Mesenchymal stem cell (in vitro differentiated cells and primary cell): ENCODE data around the gene NR2C2.

ENCODE experiments used
- DNase-seq: peaks from one replicate; pipeline ENCODE4 v3.0.0-alpha.2; 2013
- H2AFZ ChIP-seq: one replicate; pipeline ENCODE4 v1.6.1; 2013; ENCODE audit warnings: low read depth, mild to moderate bottlenecking, control low read depth, inconsistent platforms, low read length, moderate library complexity
- H2AK5ac ChIP-seq: 2 replicates; pipeline ENCODE4 v1.6.1; 2013; ENCODE audit warnings: low read length, moderate library complexity, mild to moderate bottlenecking, inconsistent platforms; ENCODE audit not compliant: severe bottlenecking
- H2BK120ac ChIP-seq: one replicate; pipeline ENCODE4 v1.6.1; 2013; ENCODE audit warnings: low read depth, mild to moderate bottlenecking, inconsistent platforms, low read length, moderate library complexity
- H2BK12ac ChIP-seq, 2 experiments: one replicate each; pipeline ENCODE4 v1.6.1; 2013; ENCODE audit warnings: inconsistent platforms in 2 of 2, low read length in 2 of 2, mild to moderate bottlenecking in 2 of 2, moderate library complexity in 2 of 2, control low read depth in 1 of 2
- H2BK15ac ChIP-seq: one replicate; pipeline ENCODE4 v1.6.1; 2013; ENCODE audit warnings: mild to moderate bottlenecking, low read depth, inconsistent platforms; ENCODE audit not compliant: poor library complexity, severe bottlenecking
- H2BK5ac ChIP-seq: 2 replicates; pipeline ENCODE4 v1.6.1; 2013; ENCODE audit warnings: low read depth, mild to moderate bottlenecking, low read length, control low read depth, inconsistent platforms; ENCODE audit not compliant: poor library complexity, severe bottlenecking
- H3K14ac ChIP-seq, 2 experiments: one replicate each; pipeline ENCODE4 v1.6.1; 2013; ENCODE audit warnings: inconsistent platforms in 2 of 2, low read length in 2 of 2, control low read depth in 1 of 2, mild to moderate bottlenecking in 1 of 2, moderate library complexity in 1 of 2
- H3K18ac ChIP-seq, 2 experiments: one replicate each; pipeline ENCODE4 v1.6.1; 2013; ENCODE audit warnings: inconsistent platforms in 2 of 2, low read length in 2 of 2, control low read depth in 1 of 2, low read depth in 1 of 2, mild to moderate bottlenecking in 1 of 2
- H3K23ac ChIP-seq, 2 experiments: one replicate each; pipeline ENCODE4 v1.6.1; 2013; ENCODE audit warnings: inconsistent platforms in 2 of 2, low read length in 2 of 2, mild to moderate bottlenecking in 2 of 2, moderate library complexity in 2 of 2, control low read depth in 1 of 2
- H3K27ac ChIP-seq: 2 replicates; pipeline ENCODE4 v1.5.1; 2013; ENCODE audit warnings: mild to moderate bottlenecking, moderate library complexity, low read length, control low read depth, inconsistent platforms; ENCODE audit not compliant: poor library complexity, severe bottlenecking
- H3K27me3 ChIP-seq, 2 experiments: 2 replicates each; pipeline versions ENCODE4 v1.6.1 to v1.7.0; 2013; ENCODE audit warnings: low read length in 2 of 2, mild to moderate bottlenecking in 2 of 2, moderate library complexity in 2 of 2, control low read depth in 1 of 2, inconsistent platforms in 1 of 2; ENCODE audit not compliant: control insufficient read depth in 1 of 2, insufficient read depth in 1 of 2
- H3K36me3 ChIP-seq, 2 experiments: 2 replicates each; pipeline versions ENCODE4 v1.6.1 to v1.7.0; 2013; ENCODE audit warnings: low read length in 2 of 2, control low read depth in 1 of 2, inconsistent platforms in 1 of 2, low read depth in 1 of 2, mild to moderate bottlenecking in 1 of 2; ENCODE audit not compliant: insufficient read depth in 2 of 2, control insufficient read depth in 1 of 2
- H3K4ac ChIP-seq, 2 experiments: one replicate each; pipeline ENCODE4 v1.6.1; 2013; ENCODE audit warnings: inconsistent platforms in 2 of 2, low read length in 2 of 2, mild to moderate bottlenecking in 2 of 2, moderate library complexity in 2 of 2, control low read depth in 1 of 2, low read depth in 1 of 2
- H3K4me1 ChIP-seq: 2 replicates; pipeline ENCODE4 v1.6.1; 2013; ENCODE audit warnings: low read depth, low read length, control low read depth; ENCODE audit not compliant: control insufficient read depth, insufficient read depth
- H3K4me2 ChIP-seq: 2 replicates; pipeline ENCODE4 v1.6.1; 2013; ENCODE audit warnings: low read length, mild to moderate bottlenecking, inconsistent platforms; ENCODE audit not compliant: poor library complexity, severe bottlenecking
- H3K4me3 ChIP-seq, 2 experiments: 2 replicates each; pipeline versions ENCODE4 v1.5.1 to v1.7.0; 2013; ENCODE audit warnings: low read length in 2 of 2, mild to moderate bottlenecking in 2 of 2, control low read depth in 1 of 2, low read depth in 1 of 2; ENCODE audit not compliant: insufficient read depth in 1 of 2
- H3K79me1 ChIP-seq: replicated peaks from 2 replicates; pipeline ENCODE4 v1.6.1; 2013; ENCODE audit warnings: mild to moderate bottlenecking, control low read depth, low read length, inconsistent platforms; ENCODE audit not compliant: poor library complexity, severe bottlenecking
- H3K9ac ChIP-seq: 2 replicates; pipeline ENCODE4 v1.7.0; 2013; ENCODE audit warnings: mild to moderate bottlenecking, low read length, moderate library complexity
- H3K9me3 ChIP-seq: 2 replicates; pipeline ENCODE4 v1.7.0; 2013; ENCODE audit warnings: mild to moderate bottlenecking, low read length; ENCODE audit not compliant: control insufficient read depth
- H4K8ac ChIP-seq: one replicate; pipeline ENCODE4 v1.6.1; 2013; ENCODE audit warnings: inconsistent platforms, mild to moderate bottlenecking, low read length, moderate library complexity
- H4K91ac ChIP-seq: one replicate; pipeline ENCODE4 v1.6.1; 2013; ENCODE audit warnings: mild to moderate bottlenecking, low read length, inconsistent platforms
- WGBS: methylation state at CpG from one replicate; pipeline ENCODE4 v1.1.7; 2013; ENCODE audit warnings: mixed read lengths; 5-methylcytosine and 5-hydroxymethylcytosine counted together

The NR2C2 gene

GRCh38 chr3:15053541-15053940, 106.2 kb downstream of the NR2C2 start:
- H4K91ac ChIP-seq: no peak overlapping the region
- H3K4me1 ChIP-seq: peaks cover 1% of the 10 kb centered on the region
- no peak overlapping the region for H3K14ac ChIP-seq
- H3K4me2 ChIP-seq: no peak overlapping the region
- H3K27ac ChIP-seq: no peak overlapping the region
- no peak overlapping the region for H2AK5ac ChIP-seq
- no peak overlapping the region for H2BK120ac ChIP-seq
- no peak overlapping the region for H3K9ac ChIP-seq
- DNase-seq: no peak
- 100% methylated on average over 2 of the region's 4 CpGs for WGBS
- no peaks in the 10 kb centered on the region for H3K27me3 ChIP-seq
- no peak overlapping the region for H4K8ac ChIP-seq
- H2BK12ac ChIP-seq: no peak overlapping the region
- H3K23ac ChIP-seq: no peak overlapping the region
- H3K9me3 ChIP-seq: no peaks in the 10 kb centered on the region
- H3K4ac ChIP-seq: no peak overlapping the region
- peaks cover 52 to 73% of the 10 kb centered on the region in 2 experiments for H3K36me3 ChIP-seq
- H2BK5ac ChIP-seq: no peak overlapping the region
- H2AFZ ChIP-seq: no peak overlapping the region
- no peak overlapping the region for H2BK15ac ChIP-seq
- no peak overlapping the region for H3K4me3 ChIP-seq
- no peak overlapping the region for H3K18ac ChIP-seq
- peaks cover 39% of the 10 kb centered on the region for H3K79me1 ChIP-seq

GRCh38 chr3:15055019-15055557, 107.7 kb downstream of the NR2C2 start:
- peaks cover 1% of the 10 kb centered on the region for H3K4me1 ChIP-seq
- H4K91ac ChIP-seq: no peak overlapping the region
- no peak overlapping the region for H3K4ac ChIP-seq
- H2BK120ac ChIP-seq: no peak overlapping the region
- no peak overlapping the region for H3K9ac ChIP-seq
- no peak overlapping the region for H2BK15ac ChIP-seq
- no peaks in the 10 kb centered on the region for H3K27me3 ChIP-seq
- 100% methylated on average over 2 of the region's 8 CpGs for WGBS
- no peak overlapping the region for H3K23ac ChIP-seq
- H3K18ac ChIP-seq: no peak overlapping the region
- H2AFZ ChIP-seq: no peak overlapping the region
- no peak overlapping the region for H3K14ac ChIP-seq
- H3K36me3 ChIP-seq: peaks cover 50 to 69% of the 10 kb centered on the region in 2 experiments
- no peak overlapping the region for H2BK12ac ChIP-seq
- peaks cover 40% of the 10 kb centered on the region for H3K79me1 ChIP-seq
- no peak overlapping the region for H3K27ac ChIP-seq
- H3K4me3 ChIP-seq: no peak overlapping the region
- H2BK5ac ChIP-seq: no peak overlapping the region
- H4K8ac ChIP-seq: no peak overlapping the region
- H3K9me3 ChIP-seq: no peaks in the 10 kb centered on the region
- no peak overlapping the region for H2AK5ac ChIP-seq
- no peak overlapping the region for H3K4me2 ChIP-seq
- DNase-seq: no peak

GRCh38 chr3:15056676-15057404, 109.5 kb downstream of the NR2C2 start:
- Histone ChIP-seq H3K14ac (no peak overlapping the region), H3K79me1 (peaks cover 30% of the 10 kb centered on the region), H2AFZ (no peak overlapping the region), H3K9ac (no peak overlapping the region), H3K4me3 (no peak overlapping the region), H3K27me3 (no peaks in the 10 kb centered on the region), H4K91ac (no peak overlapping the region), H2BK5ac (no peak overlapping the region), H3K23ac (no peak overlapping the region), H2BK120ac (no peak overlapping the region), H3K9me3 (no peaks in the 10 kb centered on the region), H3K36me3 (peaks cover 35 to 51% of the 10 kb centered on the region in 2 experiments), H3K4me1 (peaks cover 1% of the 10 kb centered on the region), H2BK15ac (no peak overlapping the region), H2BK12ac (no peak overlapping the region), H3K4ac (no peak overlapping the region), H3K18ac (no peak overlapping the region), H3K27ac (no peak overlapping the region), H3K4me2 (no peak overlapping the region), H4K8ac (no peak overlapping the region), H2AK5ac (no peak overlapping the region)
- WGBS: 94% methylated on average over 19 of the region's 19 CpGs
- no peak for DNase-seq

GRCh38 chr3:15060029-15060428, 112.6 kb downstream of the NR2C2 start:
- H3K36me3 ChIP-seq: peaks cover 24 to 34% of the 10 kb centered on the region in 2 experiments
- H3K18ac ChIP-seq: no peak overlapping the region
- H2AFZ ChIP-seq: no peak overlapping the region
- H2BK120ac ChIP-seq: no peak overlapping the region
- peaks cover 31% of the 10 kb centered on the region for H3K79me1 ChIP-seq
- no peak overlapping the region for H2AK5ac ChIP-seq
- no peak overlapping the region for H2BK12ac ChIP-seq
- H3K4ac ChIP-seq: no peak overlapping the region
- DNase-seq: no peak
- H2BK15ac ChIP-seq: no peak overlapping the region
- no peak overlapping the region for H3K27ac ChIP-seq
- no peak overlapping the region for H3K4me3 ChIP-seq
- no peak overlapping the region for H4K8ac ChIP-seq
- no peak overlapping the region for H2BK5ac ChIP-seq
- no peaks in the 10 kb centered on the region for H3K9me3 ChIP-seq
- no peak overlapping the region for H3K14ac ChIP-seq
- H3K9ac ChIP-seq: no peak overlapping the region
- 98% methylated on average over 3 of the region's 3 CpGs for WGBS
- no peak overlapping the region for H4K91ac ChIP-seq
- no peak overlapping the region for H3K23ac ChIP-seq
- H3K27me3 ChIP-seq: no peaks in the 10 kb centered on the region
- H3K4me2 ChIP-seq: no peak overlapping the region
- H3K4me1 ChIP-seq: peaks cover 11% of the 10 kb centered on the region
